Measurements from ENCODE around the gene P2RY2. TPM values are rescaled to one million over a fixed set of nuclear protein-coding genes. Genes with fewer than 3 reads are reported as not detected.

P2RY2 gene
- total RNA-seq, 1 donor from 2014 or later, result 12.1 TPM

DNA sequence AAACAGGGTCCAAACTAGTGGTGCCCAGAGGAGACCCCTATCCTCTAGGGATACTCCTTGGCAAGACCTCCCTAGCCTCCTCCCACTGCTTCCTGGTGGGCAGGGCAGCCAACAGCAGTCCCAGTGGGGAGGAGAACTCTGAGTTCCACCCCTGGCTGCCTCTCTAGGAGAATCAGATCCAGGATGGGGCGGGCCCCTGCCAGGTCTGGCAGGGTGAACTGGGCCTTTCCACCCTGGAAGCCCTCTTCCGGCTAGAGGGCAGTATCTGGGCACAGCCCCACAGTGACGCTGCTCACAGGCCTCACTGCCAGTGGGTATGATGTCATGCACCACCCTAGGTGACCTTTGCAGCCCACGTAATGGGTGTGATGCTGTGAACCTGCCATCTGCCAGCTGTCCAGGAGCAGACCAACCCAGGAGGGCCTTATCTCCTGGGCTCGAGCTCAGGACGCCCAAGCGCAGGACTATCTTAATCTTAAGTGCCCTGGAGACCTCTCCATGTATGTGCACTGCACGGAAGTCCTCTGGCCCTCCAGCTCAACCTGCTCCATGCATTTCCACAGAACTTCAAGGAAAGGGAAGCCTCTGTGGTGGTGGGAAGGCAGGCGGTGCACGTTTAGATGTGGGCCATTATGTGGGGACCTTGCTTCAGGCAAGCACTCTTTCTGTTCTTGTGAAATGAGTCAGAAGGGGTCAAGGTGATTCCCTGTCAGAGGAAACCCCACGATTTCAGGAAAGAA is 44.2 kb upstream of the P2RY2 start:
- no peaks in the 10 kb centered on the region for H3K36me3 Mint-ChIP-seq
- H3K27ac Mint-ChIP-seq, result no peak overlapping the region
- H3K4me1 Mint-ChIP-seq (ENCODE audit: unreplicated experiment), result peaks cover 9% of the 10 kb centered on the region
- TF ChIP-seq, protein P1, sequence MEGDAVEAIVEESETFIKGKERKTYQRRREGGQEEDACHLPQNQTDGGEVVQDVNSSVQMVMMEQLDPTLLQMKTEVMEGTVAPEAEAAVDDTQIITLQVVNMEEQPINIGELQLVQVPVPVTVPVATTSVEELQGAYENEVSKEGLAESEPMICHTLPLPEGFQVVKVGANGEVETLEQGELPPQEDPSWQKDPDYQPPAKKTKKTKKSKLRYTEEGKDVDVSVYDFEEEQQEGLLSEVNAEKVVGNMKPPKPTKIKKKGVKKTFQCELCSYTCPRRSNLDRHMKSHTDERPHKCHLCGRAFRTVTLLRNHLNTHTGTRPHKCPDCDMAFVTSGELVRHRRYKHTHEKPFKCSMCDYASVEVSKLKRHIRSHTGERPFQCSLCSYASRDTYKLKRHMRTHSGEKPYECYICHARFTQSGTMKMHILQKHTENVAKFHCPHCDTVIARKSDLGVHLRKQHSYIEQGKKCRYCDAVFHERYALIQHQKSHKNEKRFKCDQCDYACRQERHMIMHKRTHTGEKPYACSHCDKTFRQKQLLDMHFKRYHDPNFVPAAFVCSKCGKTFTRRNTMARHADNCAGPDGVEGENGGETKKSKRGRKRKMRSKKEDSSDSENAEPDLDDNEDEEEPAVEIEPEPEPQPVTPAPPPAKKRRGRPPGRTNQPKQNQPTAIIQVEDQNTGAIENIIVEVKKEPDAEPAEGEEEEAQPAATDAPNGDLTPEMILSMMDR (conservative IDR thresholded peaks at IDR 0.05), result no peak
- H3K27me3 Mint-ChIP-seq, result peaks cover 5% of the 10 kb centered on the region
- H3K4me3 Mint-ChIP-seq, result no peak overlapping the region
- no peak for DNase-seq (ENCODE audit: extremely low spot score, unreplicated experiment)
- no peaks in the 10 kb centered on the region for H3K9me3 Mint-ChIP-seq

DNA sequence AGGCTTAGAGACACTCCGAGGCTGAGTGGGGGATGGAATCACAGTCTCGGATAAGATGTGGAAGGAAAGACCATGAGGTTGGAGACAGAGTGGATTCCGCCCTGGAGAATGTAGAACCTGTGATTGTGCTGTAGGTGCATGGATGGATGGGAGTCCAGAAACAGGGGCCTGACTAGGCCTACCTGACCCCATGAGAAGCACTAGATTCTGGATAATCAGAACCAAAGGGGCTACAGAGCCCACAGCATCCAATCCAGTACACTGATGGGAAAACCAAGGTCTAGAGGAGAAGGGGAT is 43.6 kb upstream of the P2RY2 start:
- DNase-seq (ENCODE audit: extremely low spot score, unreplicated experiment), result no peak
- Mint-ChIP-seq H3K27ac (no peak overlapping the region), H3K4me1 (ENCODE audit: unreplicated experiment) (peaks cover 8% of the 10 kb centered on the region), H3K36me3 (no peaks in the 10 kb centered on the region), H3K27me3 (peaks cover 7% of the 10 kb centered on the region), H3K4me3 (no peak overlapping the region), H3K9me3 (no peaks in the 10 kb centered on the region)
- TF ChIP-seq, protein P1 (conservative IDR thresholded peaks at IDR 0.05), result no peak

DNA sequence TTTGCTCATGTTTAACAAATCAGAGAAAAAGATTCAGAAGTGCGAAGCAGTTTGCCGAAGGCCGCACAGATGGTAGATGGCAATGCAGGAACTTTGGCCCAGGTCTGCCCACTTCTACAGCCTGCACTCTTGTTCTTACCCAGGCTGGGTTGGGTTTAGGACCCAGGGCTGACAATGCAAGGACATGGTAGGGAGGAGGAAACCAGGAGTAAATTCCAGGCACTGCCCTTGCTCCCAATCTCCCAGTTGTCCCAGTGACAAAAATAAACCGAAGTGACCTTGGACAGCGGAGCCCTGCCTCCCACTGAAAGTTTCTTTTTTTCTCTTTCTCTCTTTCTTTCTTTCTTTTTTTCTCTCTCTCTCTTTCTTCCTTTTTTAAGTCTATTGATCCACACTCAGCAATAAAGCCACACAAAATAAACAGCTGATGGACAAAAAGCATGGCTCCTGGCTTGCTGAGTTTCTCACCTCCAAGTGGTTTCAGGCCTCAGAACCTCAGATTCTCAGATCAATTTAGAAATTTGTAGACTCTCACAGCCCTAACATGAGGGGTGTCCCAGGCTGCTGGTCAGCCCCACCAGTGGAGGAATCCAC is 42.4 kb upstream of the P2RY2 start:
- Mint-ChIP-seq H3K27me3 (peaks cover 7% of the 10 kb centered on the region), H3K4me1 (ENCODE audit: unreplicated experiment) (peaks cover 8% of the 10 kb centered on the region), H3K4me3 (no peak overlapping the region), H3K36me3 (no peaks in the 10 kb centered on the region), H3K27ac (no peak overlapping the region), H3K9me3 (no peaks in the 10 kb centered on the region)
- DNase-seq (ENCODE audit: extremely low spot score, unreplicated experiment), result no peak
- TF ChIP-seq, protein P1 (conservative IDR thresholded peaks at IDR 0.05), result no peak

DNA sequence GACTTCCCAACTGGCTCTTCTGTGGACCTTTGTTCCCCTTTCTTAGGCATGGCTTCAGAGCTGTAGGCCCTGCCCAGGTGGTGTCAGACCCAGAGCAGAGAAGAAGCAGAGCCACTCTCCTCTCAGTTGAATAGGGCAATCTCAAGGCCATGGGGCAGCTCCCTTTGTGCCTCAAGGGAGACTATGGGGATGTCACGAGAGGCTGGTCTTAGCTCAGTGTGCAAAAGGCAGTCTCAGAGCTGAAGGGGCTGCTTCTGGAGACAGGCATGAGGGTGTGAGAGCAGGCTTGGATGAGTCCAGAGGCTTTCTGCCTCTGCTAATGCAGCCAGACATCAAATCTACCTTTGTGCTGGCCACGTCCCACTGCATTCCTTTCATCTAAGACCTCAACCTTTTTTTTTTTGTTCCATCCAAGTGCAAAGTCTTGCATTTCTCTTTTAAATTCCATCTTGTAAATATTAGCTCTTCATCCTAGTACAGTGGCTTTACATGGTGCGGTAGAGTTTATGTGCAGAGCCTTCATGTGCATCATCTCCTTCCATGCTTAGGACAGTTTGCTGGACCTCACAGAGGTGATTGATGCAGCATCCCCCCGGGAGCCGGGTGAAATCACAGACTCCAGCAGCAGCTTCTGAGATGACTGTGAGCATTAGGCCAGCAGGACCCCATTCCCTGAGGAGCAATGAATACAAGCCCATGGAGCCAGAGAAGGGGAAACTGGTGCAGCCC is 41.8 kb upstream of the P2RY2 start:
- no peak for DNase-seq (ENCODE audit: extremely low spot score, unreplicated experiment)
- TF ChIP-seq, protein P1 (conservative IDR thresholded peaks at IDR 0.05), result no peak
- peaks cover 7% of the 10 kb centered on the region for H3K27me3 Mint-ChIP-seq
- H3K9me3 Mint-ChIP-seq, result no peaks in the 10 kb centered on the region
- peaks cover 8% of the 10 kb centered on the region for H3K4me1 Mint-ChIP-seq (ENCODE audit: unreplicated experiment)
- H3K4me3 Mint-ChIP-seq, result no peak overlapping the region
- H3K27ac Mint-ChIP-seq, result no peak overlapping the region
- no peaks in the 10 kb centered on the region for H3K36me3 Mint-ChIP-seq

DNA sequence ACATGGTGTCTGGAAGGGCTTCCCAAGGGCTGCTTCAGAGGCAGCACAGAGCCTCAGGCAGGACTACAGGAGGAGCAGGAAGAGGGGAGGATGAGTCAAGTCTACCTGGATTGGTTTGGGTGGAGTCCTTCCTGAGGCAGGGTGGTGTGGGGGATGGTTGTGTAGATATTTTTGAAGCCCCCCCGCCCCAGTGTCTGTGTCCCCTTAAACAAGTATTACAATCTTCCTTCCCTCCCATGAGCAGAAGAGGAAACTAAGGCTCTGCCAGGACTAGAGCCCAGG is 41.3 kb upstream of the P2RY2 start:
- H3K4me3 Mint-ChIP-seq, result no peak overlapping the region
- TF ChIP-seq, protein P1 (conservative IDR thresholded peaks at IDR 0.05), result no peak
- no peak for DNase-seq (ENCODE audit: extremely low spot score, unreplicated experiment)
- H3K27ac Mint-ChIP-seq, result no peak overlapping the region
- H3K36me3 Mint-ChIP-seq, result no peaks in the 10 kb centered on the region
- H3K9me3 Mint-ChIP-seq, result no peaks in the 10 kb centered on the region
- H3K27me3 Mint-ChIP-seq, result peaks cover 7% of the 10 kb centered on the region
- H3K4me1 Mint-ChIP-seq (ENCODE audit: unreplicated experiment), result peaks cover 8% of the 10 kb centered on the region

Data from type B pancreatic cell (in vitro differentiated cells).